Measurements from ENCODE around the gene KBTBD4.
"Not testable (repeated sequence)": the region's sequence is repeated elsewhere in the genome, so short reads cannot be mapped to it uniquely, and the experiment has no call there.

The KBTBD4 gene

GRCh38 chr11:47558695-47559094 lies 20.1 kb downstream of the KBTBD4 start:
- DNase-seq, result no peak

GRCh38 chr11:47557004-47557403 lies 21.8 kb downstream of the KBTBD4 start:
- DNase-seq, result not testable (repeated sequence)

- no peak for DNase-seq
These were observed 25.4 kb downstream of the KBTBD4 start for GRCh38 chr11:47553406-47553743.

DNA sequence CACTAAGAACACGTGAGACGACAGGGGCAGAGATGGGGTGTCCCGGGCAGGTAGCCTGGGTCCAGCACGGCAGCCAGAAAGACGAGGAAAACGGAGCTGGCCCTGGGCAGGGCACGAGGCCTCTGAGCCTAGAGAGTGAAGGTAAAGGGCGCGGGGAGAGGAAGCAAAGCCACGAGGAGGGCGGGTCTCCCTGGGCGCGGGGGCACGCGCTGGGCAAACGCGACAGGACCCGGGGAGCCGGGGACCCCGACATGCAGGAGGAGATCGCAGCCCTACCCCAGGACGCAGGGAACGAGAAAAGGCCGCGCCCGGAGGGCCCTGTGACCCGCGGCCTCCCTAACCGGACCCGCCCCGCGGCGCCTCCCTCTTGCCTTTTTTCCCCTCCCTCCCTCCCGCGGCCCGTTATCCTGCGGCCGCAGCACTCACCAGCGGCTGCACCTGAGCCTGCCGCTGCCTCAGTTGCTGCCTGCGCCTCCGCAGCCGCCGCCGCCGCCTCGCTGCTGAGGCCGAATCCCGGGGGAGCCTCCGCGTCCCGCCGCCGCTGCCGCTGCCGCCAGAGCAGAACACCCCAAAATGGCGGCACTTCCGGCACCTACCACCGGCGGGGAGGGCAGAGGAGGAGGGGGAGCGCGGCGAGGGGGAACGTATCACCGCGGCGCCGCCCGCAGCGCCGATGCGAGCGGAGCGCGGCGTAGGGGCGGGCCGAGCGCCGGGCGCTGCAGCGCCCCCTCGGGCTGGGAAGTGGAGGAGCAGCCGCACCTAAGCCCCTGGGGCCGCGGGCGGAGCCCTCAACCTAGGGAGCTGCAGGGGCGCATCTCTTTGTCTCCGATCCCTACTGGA lies 26.0 kb downstream of the KBTBD4 start, which contains the start of gene CELF1:
Gene CELF1, minus strand, starts transcription at position 567 of the 840 bp plus-strand sequence. CDS start 53,609 bp downstream, outside the sequence.
- DNase-seq, result peak; percentile 90 to 92

DNA sequence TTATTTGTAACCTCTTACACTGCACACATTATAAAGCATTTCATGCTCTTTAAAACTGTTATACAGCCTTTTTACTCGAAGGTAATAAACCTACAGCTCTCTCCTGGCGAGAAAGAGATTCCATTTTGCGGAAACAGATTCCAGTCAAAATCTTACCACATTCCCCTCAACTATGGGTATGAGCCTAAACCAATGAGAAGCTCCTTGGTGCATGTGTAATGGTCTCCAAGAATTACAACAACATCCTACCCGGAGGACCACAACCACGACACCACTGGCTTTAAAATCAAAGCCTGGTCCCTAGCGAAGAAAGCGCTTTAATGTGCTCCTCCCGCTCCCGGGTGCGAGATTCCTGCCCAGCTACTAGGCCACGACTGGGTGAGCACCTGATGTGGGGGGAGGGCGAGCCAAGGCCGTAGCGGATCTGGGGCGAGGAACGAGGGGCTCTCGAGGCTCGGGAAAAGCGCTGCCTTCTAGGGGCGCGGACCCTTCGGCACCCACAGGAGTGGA lies 26.7 kb downstream of the KBTBD4 start:
- peak; percentile 15 to 24 for DNase-seq

- no peak for DNase-seq
These were observed 27.7 kb downstream of the KBTBD4 start for GRCh38 chr11:47551086-47551485.

DNA sequence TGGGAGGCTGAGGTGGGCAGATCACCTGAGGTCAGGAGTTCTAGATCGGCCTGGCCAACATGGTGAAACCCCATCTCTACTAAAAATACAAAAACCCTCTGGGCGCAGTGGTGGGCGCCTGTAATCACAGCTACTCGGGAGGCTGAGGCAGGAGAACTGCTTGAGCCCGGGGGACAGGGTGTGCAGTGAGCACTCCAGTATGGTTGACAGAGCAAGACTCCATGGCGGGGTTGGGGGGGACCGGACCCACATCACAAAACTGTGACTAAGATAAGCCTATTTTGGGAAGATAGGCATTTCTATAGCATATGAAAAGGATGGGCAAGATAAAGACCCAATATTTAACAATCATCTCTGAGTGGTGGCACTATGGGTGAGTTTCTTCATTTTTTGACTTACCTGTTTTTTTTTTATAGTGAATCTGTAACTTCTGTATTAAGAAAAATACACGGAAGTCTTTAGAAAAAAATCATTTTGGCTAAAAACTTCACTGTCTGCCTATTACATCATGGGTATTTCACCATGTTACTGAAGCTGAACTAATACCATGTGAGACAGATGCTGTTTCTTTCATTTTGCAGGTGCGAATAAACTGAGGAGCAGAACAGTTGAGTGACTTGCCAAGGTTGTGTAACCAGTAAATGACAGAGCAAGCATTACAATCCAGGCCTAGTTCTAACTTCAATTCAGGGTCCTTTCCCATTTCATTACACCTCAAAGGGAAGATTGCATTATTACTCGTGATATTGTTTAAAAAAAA lies 28.3 kb downstream of the KBTBD4 start:
- no peak for DNase-seq

- not testable (repeated sequence) for DNase-seq
These were observed 32.5 kb downstream of the KBTBD4 start for GRCh38 chr11:47546274-47546673.

DNA sequence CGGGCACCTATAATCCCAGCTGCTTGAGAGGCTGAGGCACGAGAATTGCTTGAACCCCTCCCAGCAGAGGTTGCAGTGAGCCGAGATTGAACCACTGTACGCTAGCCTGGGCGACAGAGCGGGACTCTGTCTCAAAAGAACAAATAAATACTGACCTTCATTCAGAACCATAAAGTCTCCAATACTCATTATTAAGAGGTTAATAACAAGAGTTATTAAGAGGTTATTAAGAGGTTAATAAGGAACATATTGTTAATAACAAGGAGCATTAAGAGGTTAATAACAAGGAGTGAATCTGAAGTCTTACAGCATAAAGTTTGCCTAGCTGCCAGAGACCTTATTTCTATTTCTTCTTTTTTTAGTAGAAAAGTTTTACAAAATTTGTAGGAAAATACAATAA lies 33.5 kb downstream of the KBTBD4 start:
- DNase-seq, result no peak

DNA sequence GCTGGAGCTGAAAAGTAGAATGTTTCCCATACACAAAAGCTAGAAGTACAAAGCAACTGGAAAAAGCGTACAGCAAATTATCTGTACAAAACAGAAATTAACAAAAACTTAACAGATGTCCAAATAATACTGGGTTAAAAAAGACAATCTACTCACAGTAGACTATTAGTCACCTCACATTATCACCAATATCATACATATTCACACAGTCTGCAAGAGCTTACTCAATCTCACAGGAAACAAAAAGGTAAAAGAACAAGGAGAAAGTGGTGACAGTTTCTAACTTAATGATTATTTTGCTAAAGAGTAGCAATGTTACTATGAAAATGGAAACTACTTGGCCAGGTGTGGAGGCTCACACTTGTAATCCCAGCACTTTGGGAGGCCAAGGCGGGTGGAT lies 37.7 kb downstream of the KBTBD4 start:
- DNase-seq, result no peak

DNA sequence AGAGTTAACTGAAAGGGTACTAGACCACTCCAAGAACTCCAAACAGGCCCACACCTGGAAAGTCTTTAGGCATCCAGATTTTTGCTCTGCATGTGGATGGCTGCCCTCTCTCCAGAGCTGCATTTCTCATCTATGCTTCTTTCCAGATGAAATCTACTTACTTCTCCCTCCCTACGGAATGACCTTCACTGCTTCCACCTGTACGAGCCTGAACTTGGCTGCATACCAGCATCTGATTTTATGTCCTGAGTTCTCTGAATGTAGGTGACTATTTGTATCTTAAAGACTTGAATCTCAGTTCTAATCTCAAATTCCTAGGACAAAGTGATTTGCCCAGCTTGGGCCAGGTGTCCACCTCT lies 39.1 kb downstream of the KBTBD4 start:
- no peak for DNase-seq

- no peak for DNase-seq
These were observed 39.8 kb downstream of the KBTBD4 start for GRCh38 chr11:47538741-47539565.

DNA sequence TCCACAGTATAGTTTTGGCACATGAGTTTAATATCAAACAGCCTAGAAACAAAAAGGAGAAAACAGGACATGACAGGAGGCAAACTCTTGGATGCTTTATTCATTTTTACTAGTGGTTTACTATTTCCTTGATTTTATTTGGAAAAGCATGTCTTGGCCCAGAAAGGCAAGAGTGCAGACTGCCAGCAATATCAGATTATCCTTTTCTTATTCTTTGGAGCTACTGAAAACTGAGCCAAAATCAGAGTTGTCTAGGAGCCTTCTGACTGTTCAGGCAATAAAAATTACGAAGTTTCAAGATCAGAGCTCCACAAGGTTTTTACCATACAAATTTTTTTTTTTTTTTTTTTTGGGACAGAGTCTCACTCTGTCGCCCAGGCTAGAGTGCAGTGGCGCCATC lies 41.9 kb downstream of the KBTBD4 start:
- DNase-seq, result no peak

- DNase-seq, result no peak
These were observed 44.0 kb downstream of the KBTBD4 start for GRCh38 chr11:47534704-47535251.

- no peak for DNase-seq
These were observed 45.0 kb downstream of the KBTBD4 start for GRCh38 chr11:47533690-47534151.

- DNase-seq, result no peak
These were observed 46.1 kb downstream of the KBTBD4 start for GRCh38 chr11:47532597-47533213.

GRCh38 chr11:47531666-47532065 lies 47.1 kb downstream of the KBTBD4 start:
- DNase-seq, result no peak

DNA sequence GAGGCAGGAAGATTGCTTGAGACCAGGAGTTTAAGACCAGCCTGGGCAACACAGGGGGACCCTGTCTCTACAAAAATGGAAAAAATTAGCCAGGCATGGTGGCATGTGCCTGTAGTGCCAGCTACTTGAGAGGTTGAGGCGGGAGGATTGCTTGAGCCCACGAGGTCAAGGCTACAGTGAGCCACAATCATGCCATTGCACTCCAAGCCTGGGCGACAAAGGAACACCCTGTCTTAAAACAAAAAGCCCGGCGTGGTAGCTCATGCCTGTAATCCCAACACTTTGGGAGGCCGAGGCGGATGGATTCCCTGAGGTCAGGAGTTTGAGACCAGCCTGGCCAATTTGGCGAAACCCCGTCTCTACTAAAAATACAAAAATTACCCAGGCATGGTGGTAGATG lies 48.0 kb downstream of the KBTBD4 start:
- not testable (repeated sequence) for DNase-seq

GRCh38 chr11:47529951-47530350 lies 48.8 kb downstream of the KBTBD4 start:
- no peak for DNase-seq

DNA sequence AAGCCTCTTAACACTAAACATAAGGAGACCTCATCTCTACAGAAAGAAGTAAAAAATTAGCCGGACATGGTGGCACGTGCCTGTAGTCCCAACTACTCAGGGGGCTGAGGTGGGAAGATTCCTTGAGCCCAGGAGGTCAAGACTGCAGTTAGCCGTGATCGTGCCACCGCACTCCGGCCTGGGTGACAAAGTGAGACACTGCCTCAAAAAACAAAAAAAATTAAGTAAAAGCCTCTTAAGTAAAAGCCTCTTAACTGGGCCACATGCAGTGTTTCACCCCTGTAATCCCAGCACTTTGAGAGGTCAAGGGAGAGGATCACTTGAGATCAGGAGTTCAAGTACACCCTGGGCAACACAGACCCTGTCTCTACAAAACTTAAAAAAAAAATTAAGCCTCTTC lies 51.6 kb downstream of the KBTBD4 start:
- no peak for DNase-seq

- DNase-seq, result not testable (repeated sequence)
These were observed 52.7 kb downstream of the KBTBD4 start for GRCh38 chr11:47526032-47526431.

DNA sequence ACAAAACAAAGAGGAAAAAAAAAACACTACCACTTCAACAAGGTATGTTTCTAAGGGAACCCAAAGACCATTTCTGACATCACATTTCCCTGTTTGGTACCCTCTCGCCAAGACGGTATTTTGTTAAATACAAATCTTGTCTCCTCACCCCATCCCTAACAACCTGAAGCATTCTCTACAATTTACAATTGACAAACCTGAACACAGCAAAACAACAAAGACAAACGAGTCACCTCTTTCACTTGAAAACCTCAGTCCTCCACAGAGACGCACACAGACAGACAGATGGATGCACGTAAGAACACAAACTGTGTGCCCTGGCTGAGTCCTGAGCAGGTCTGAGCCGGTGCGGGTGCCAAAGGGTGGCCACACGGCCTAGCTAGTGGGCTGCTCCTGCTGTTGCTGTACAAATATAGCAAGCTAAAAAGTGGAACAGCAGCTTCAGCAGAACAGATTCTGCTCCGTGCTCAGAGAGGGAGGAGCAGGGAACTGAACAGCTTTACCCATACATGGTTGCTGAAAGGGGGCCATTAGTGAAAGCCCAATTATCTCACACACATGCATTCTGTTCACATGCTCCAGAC lies 54.4 kb downstream of the KBTBD4 start:
- peak in 1 of 2 donors; percentile 5 for DNase-seq
